OCI-LY1 (cell line): ENCODE data around the gene NACC2.
A peak's percentile ranks its signal among the peaks of the same experiment; 100 is the strongest.

ENCODE experiments used
- H2AFZ ChIP-seq: fragments of 200-600 bp; sonication (generic), shearing (Covaris generic); 2 replicates; pipeline ENCODE4 v1.6.0; 2014; ENCODE audit warnings: antibody characterized with exemption, mild to moderate bottlenecking, low read length
- H3F3A ChIP-seq: fragments of 200-600 bp; sonication (generic), shearing (Covaris generic); 2 replicates; pipeline ENCODE4 v1.6.0; 2014; ENCODE audit warnings: mild to moderate bottlenecking, antibody characterized with exemption, low read length, moderate library complexity; ENCODE audit not compliant: insufficient read depth
- H3K27ac ChIP-seq: fragments of 200-600 bp; sonication (generic); 2 replicates; pipeline ENCODE4 v1.5.1; 2014; ENCODE audit warnings: low read length, mixed run types, mild to moderate bottlenecking, low read depth; ENCODE audit not compliant: poor library complexity, severe bottlenecking
- H3K27me3 ChIP-seq: fragments of 200-600 bp; sonication (generic); 2 replicates; pipeline ENCODE4 v1.6.0; 2014; ENCODE audit warnings: antibody characterized with exemption, mild to moderate bottlenecking, low read length, moderate library complexity; ENCODE audit not compliant: insufficient read depth
- H3K36me3 ChIP-seq: fragments of 200-600 bp; sonication (generic); 2 replicates; pipeline ENCODE4 v1.6.1; 2014; ENCODE audit warnings: mild to moderate bottlenecking, antibody characterized with exemption, low read length, moderate library complexity, mixed read lengths; ENCODE audit not compliant: insufficient read depth
- H3K4me1 ChIP-seq: fragments of 200-600 bp; sonication (generic); 2 replicates; pipeline ENCODE4 v1.5.1; 2014; ENCODE audit warnings: mild to moderate bottlenecking, low read length, moderate library complexity; ENCODE audit not compliant: insufficient read depth, severe bottlenecking
- H3K4me2 ChIP-seq: fragments of 200-600 bp; sonication (generic), shearing (Covaris generic); 2 replicates; pipeline ENCODE4 v1.6.1; 2014; ENCODE audit warnings: low read length
- H3K4me3 ChIP-seq: fragments of 200-600 bp; sonication (generic); 2 replicates; pipeline ENCODE4 v1.5.1; 2014; ENCODE audit warnings: low read length, low read depth, mild to moderate bottlenecking, mixed read lengths; ENCODE audit not compliant: poor library complexity, severe bottlenecking
- H3K79me2 ChIP-seq: fragments of 200-600 bp; shearing (Covaris generic); 2 replicates; pipeline ENCODE4 v1.6.1; 2016; ENCODE audit warnings: mixed run types, low read length, mixed read lengths; ENCODE audit not compliant: insufficient read depth
- H3K9ac ChIP-seq: fragments of 200-600 bp; sonication (generic), shearing (Covaris generic); 2 replicates; pipeline ENCODE4 v1.6.1; 2014; ENCODE audit warnings: mild to moderate bottlenecking, low read length, mixed read lengths
- H3K9me2 ChIP-seq: fragments of 200-600 bp; sonication (generic), shearing (Covaris generic); 2 replicates; pipeline ENCODE4 v1.6.1; 2014; ENCODE audit warnings: low read depth, mild to moderate bottlenecking, low read length, mixed read lengths
- H3K9me3 ChIP-seq: fragments of 200-600 bp; shearing (Covaris generic); 2 replicates; pipeline ENCODE4 v1.6.1; 2014; ENCODE audit warnings: low read length, mixed read lengths
- H4K20me1 ChIP-seq: fragments of 200-600 bp; sonication (generic), shearing (Covaris generic); 2 replicates; pipeline ENCODE4 v1.6.0; 2016; ENCODE audit warnings: mild to moderate bottlenecking, low read length; ENCODE audit not compliant: insufficient read depth
- CTCF ChIP-seq: fragments of 200-600 bp; sonication (generic), shearing (Covaris generic); IDR thresholded peaks from 2 replicates; pipeline ENCODE4 v1.5.1; 2017; ENCODE audit warnings: mild to moderate bottlenecking, antibody characterized with exemption, low read length, moderate library complexity, mixed read lengths
- EZH2 ChIP-seq: fragments of 200-600 bp; sonication (generic), shearing (Covaris generic); IDR thresholded peaks from 2 replicates; pipeline ENCODE4 v1.8.0; 2017; ENCODE audit warnings: borderline replicate concordance, mixed run types, mild to moderate bottlenecking, antibody characterized with exemption, low read length, moderate library complexity, mixed read lengths

Gene NACC2

GRCh38 chr9:136140966-136141365 lies 45.9 kb upstream of the NACC2 start:
- H3K4me1 ChIP-seq: no peaks in the 10 kb centered on the region
- no peaks in the 10 kb centered on the region for H3K9me3 ChIP-seq
- H3K4me3 ChIP-seq: no peak overlapping the region
- H3K79me2 ChIP-seq: no peaks in the 10 kb centered on the region
- no peak overlapping the region for H3K9ac ChIP-seq
- H3K36me3 ChIP-seq: no peaks in the 10 kb centered on the region
- no peaks in the 10 kb centered on the region for H3K9me2 ChIP-seq
- H3K4me2 ChIP-seq: no peak overlapping the region
- H3F3A ChIP-seq: no peaks in the 10 kb centered on the region
- no peaks in the 10 kb centered on the region for H4K20me1 ChIP-seq
- H2AFZ ChIP-seq: no peak overlapping the region
- TF ChIP-seq EZH2: no peak
- TF ChIP-seq CTCF: no peak
- peaks cover 3% of the 10 kb centered on the region; the same call in 1 of the 2 replicates for H3K27me3 ChIP-seq
- H3K27ac ChIP-seq: no peak overlapping the region

GRCh38 chr9:136140046-136140445 lies 45.0 kb upstream of the NACC2 start:
- Histone ChIP-seq H3K4me1 (no peaks in the 10 kb centered on the region), H3K4me2 (no peak overlapping the region), H2AFZ (no peak overlapping the region), H4K20me1 (no peaks in the 10 kb centered on the region), H3K9me3 (no peaks in the 10 kb centered on the region), H3K27me3 (peaks cover 4% of the 10 kb centered on the region; the same call in 1 of the 2 replicates), H3F3A (no peaks in the 10 kb centered on the region), H3K4me3 (no peak overlapping the region), H3K36me3 (no peaks in the 10 kb centered on the region), H3K79me2 (no peaks in the 10 kb centered on the region), H3K27ac (no peak overlapping the region), H3K9ac (no peak overlapping the region), H3K9me2 (no peaks in the 10 kb centered on the region)
- no peak for TF ChIP-seq CTCF
- no peak for TF ChIP-seq EZH2

GRCh38 chr9:136138566-136138965 lies 43.5 kb upstream of the NACC2 start:
- Histone ChIP-seq H3K4me3 (no peak overlapping the region), H3K79me2 (no peaks in the 10 kb centered on the region), H3K4me1 (no peaks in the 10 kb centered on the region), H3F3A (no peaks in the 10 kb centered on the region), H3K9ac (no peak overlapping the region), H3K9me3 (no peaks in the 10 kb centered on the region), H2AFZ (no peak overlapping the region), H3K36me3 (no peaks in the 10 kb centered on the region), H4K20me1 (no peaks in the 10 kb centered on the region), H3K4me2 (no peak overlapping the region), H3K27me3 (peaks cover 4% of the 10 kb centered on the region; the same call in 1 of the 2 replicates), H3K9me2 (no peaks in the 10 kb centered on the region), H3K27ac (no peak overlapping the region)
- peak; percentile 55 for TF ChIP-seq CTCF
- no peak for TF ChIP-seq EZH2
